ENCODE data around the gene MYPOP. TPM values are rescaled to one million over a fixed set of nuclear protein-coding genes. Genes with fewer than 3 reads are reported as not detected.

The MYPOP gene
- total RNA-seq, 1 experiment from 2014 or later, result 9.0 TPM

GRCh38 chr19:45940515-45940805 is 38.0 kb upstream of the MYPOP start:
- Histone ChIP-seq H4K5ac (ENCODE audit: insufficient read length, low read depth, low read length) (no peak overlapping the region), H3K18ac (ENCODE audit: insufficient read length, low read depth, low read length) (no peak overlapping the region), H3K4ac (ENCODE audit: low read depth, low read length) (no peak overlapping the region), H3K27ac (ENCODE audit: insufficient read length, low read depth, low read length) (no peak overlapping the region), H3K23ac (ENCODE audit: insufficient read length, low read depth, low read length) (no peak overlapping the region), H3K79me1 (ENCODE audit: insufficient read depth, low read depth, low read length, poor library complexity, severe bottlenecking) (no peaks in the 10 kb centered on the region), H2AK5ac (ENCODE audit: insufficient read length, low read length) (no peak overlapping the region), H2BK120ac (ENCODE audit: low read depth, low read length, poor library complexity, severe bottlenecking) (no peak overlapping the region), H2BK15ac (ENCODE audit: low read depth, low read length) (no peak overlapping the region), H2AFZ (ENCODE audit: low read length) (no peak overlapping the region), H3K4me2 (ENCODE audit: insufficient read depth, insufficient read length, low read length) (no peak overlapping the region), H3K23me2 (ENCODE audit: insufficient read length, low read depth, low read length, poor library complexity, severe bottlenecking) (no peaks in the 10 kb centered on the region), H3K9ac (ENCODE audit: extremely low read depth, insufficient read length, low read length) (no peak overlapping the region), H2BK5ac (ENCODE audit: insufficient read length, low read length) (no peak overlapping the region), H3T11ph (ENCODE audit: low read length) (no peak overlapping the region), H3K27me3 (ENCODE audit: insufficient read depth, low read length) (no peaks in the 10 kb centered on the region), H2BK12ac (ENCODE audit: insufficient read length, low read depth, low read length) (no peak overlapping the region), H3K79me2 (ENCODE audit: insufficient read depth, low read length) (no peaks in the 10 kb centered on the region), H4K8ac (replicated peaks; ENCODE audit: insufficient read length, low read depth, low read length) (no peak overlapping the region), H4K91ac (ENCODE audit: insufficient read length, low read depth, low read length) (no peak overlapping the region), H4K20me1 (ENCODE audit: control insufficient read depth, insufficient read depth, insufficient read length) (no peaks in the 10 kb centered on the region), H3K4me1 (ENCODE audit: insufficient read depth, low read length) (no peaks in the 10 kb centered on the region), H3K56ac (ENCODE audit: insufficient read length, low read depth, low read length) (no peak overlapping the region), H3K9me3 (ENCODE audit: control insufficient read depth, low read depth, low read length) (no peaks in the 10 kb centered on the region), H2BK20ac (ENCODE audit: low read depth, low read length, poor library complexity, severe bottlenecking) (no peak overlapping the region), H3K14ac (ENCODE audit: insufficient read depth, low read length) (no peak overlapping the region)
- H3K4me3 Mint-ChIP-seq, result no peak overlapping the region
- DNase-seq, result no peak
- H3K27me3 Mint-ChIP-seq (ENCODE audit: low read depth), result peaks cover 10% of the 10 kb centered on the region
- TF ChIP-seq, protein P1, sequence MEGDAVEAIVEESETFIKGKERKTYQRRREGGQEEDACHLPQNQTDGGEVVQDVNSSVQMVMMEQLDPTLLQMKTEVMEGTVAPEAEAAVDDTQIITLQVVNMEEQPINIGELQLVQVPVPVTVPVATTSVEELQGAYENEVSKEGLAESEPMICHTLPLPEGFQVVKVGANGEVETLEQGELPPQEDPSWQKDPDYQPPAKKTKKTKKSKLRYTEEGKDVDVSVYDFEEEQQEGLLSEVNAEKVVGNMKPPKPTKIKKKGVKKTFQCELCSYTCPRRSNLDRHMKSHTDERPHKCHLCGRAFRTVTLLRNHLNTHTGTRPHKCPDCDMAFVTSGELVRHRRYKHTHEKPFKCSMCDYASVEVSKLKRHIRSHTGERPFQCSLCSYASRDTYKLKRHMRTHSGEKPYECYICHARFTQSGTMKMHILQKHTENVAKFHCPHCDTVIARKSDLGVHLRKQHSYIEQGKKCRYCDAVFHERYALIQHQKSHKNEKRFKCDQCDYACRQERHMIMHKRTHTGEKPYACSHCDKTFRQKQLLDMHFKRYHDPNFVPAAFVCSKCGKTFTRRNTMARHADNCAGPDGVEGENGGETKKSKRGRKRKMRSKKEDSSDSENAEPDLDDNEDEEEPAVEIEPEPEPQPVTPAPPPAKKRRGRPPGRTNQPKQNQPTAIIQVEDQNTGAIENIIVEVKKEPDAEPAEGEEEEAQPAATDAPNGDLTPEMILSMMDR (conservative IDR thresholded peaks at IDR 0.05), result no peak
- no CpG with 5 or more reads among the region's 32 CpGs for WGBS (ENCODE audit: extremely low coverage, insufficient read length, low lambda C conversion rate)
- H3K4me1 Mint-ChIP-seq, result peaks cover 5 to 19% of the 10 kb centered on the region in 2 experiments; a peak in 3 of 4 replicates
- H3K27ac Mint-ChIP-seq, result no peak overlapping the region
- peaks cover 0 to 9% (median 4%) of the 10 kb centered on the region in 3 experiments; a peak in 3 of 7 replicates for H3K36me3 Mint-ChIP-seq (ENCODE audit: insufficient read depth in 1 of 3, low read depth in 3 of 3)
- no peaks in the 10 kb centered on the region for H3K9me3 Mint-ChIP-seq
